HCT116 (cell line): Measurements from ENCODE around the gene PDIK1L. TPM values are rescaled to one million over a fixed set of nuclear protein-coding genes. Genes with fewer than 3 reads are reported as not detected.

ENCODE experiments used
- ATAC-seq: fragments of 200-7000 bp; cut with Tn5 transposase; 2 replicates; pipeline ENCODE4 v1.9.1; 2020; ENCODE audit warnings: mild to moderate bottlenecking, moderate library complexity
- BruUV-seq: library from RNA; stranded (reverse); fragments of 400-500 nt; replicated peaks from 2 replicates; lab custom pipeline; 2021; lab: Mats Ljungman, UMichigan
- CTCF ChIA-PET: fragments of 300-600 bp; sonication (Branson Sonifier 250); formaldehyde crosslinking; loops from one replicate; lab custom pipeline; 2021; ENCODE audit warnings: antibody characterized with exemption; lab: Charles Lee
- POLR2A ChIA-PET: fragments of 300-600, 350-600 bp; sonication (Branson Sonifier 250); formaldehyde crosslinking; loops from one replicate; lab custom pipeline; 2021; ENCODE audit warnings: antibody characterized with exemption; lab: Charles Lee
- RAD21 ChIA-PET, 2 experiments: fragments of 300-600 bp; sonication (Branson Sonifier 250); formaldehyde crosslinking; loops; one replicate each; lab custom pipeline; 2023; ENCODE audit warnings: low total read pairs in 2 of 2; ENCODE audit not compliant: uncharacterized antibody in 2 of 2, unreplicated experiment in 2 of 2, low non-redundant PET in 1 of 2; lab: Charles Lee
- DNase-seq: peaks from one replicate; pipeline ENCODE4 v3.0.0-alpha.2; 2010; ENCODE audit warnings: low read depth, low spot score
- H2AFZ ChIP-seq: fragments of 200-600 bp; shearing (Covaris generic), sonication (generic); 2 replicates; pipeline ENCODE4 v1.6.1; 2017; ENCODE audit warnings: low read depth, mixed run types, mixed read lengths, antibody characterized with exemption, low read length; ENCODE audit not compliant: poor library complexity, severe bottlenecking
- H3K27ac ChIP-seq: 2 replicates; pipeline ENCODE4 v1.5.1; 2012; ENCODE audit warnings: low read depth, low read length
- H3K27me3 ChIP-seq: fragments of 200-600 bp; sonication (generic); 2 replicates; pipeline ENCODE4 v1.6.1; 2016; ENCODE audit warnings: mixed run types, low read length, mixed read lengths; ENCODE audit not compliant: insufficient read depth
- H3K36me3 ChIP-seq, 2 experiments: fragments of 200-500 bp in 1 of 2; fragments of 200-600 bp in 1 of 2; sonication (Bioruptor generic) in 1 of 2; sonication (generic) in 1 of 2; 2 replicates each; pipeline versions ENCODE4 v1.5.1 to v1.6.1; 2014 to 2016; ENCODE audit warnings: low read length in 2 of 2, inconsistent platforms in 1 of 2, mixed read lengths in 1 of 2, mixed run types in 1 of 2; ENCODE audit not compliant: insufficient read depth in 2 of 2, control insufficient read depth in 1 of 2
- H3K4me1 ChIP-seq, 2 experiments: fragments of 200-600 bp in 1 of 2; sonication (generic) in 1 of 2; 2 replicates each; pipeline versions ENCODE4 v1.5.1 to v1.6.1; 2012 to 2017; ENCODE audit warnings: low read length in 2 of 2, inconsistent platforms in 1 of 2, mild to moderate bottlenecking in 1 of 2, mixed read lengths in 1 of 2, mixed run types in 1 of 2, moderate library complexity in 1 of 2; ENCODE audit not compliant: insufficient read depth in 2 of 2, control insufficient read depth in 1 of 2
- H3K4me2 ChIP-seq: fragments of 200-600 bp; sonication (generic); 2 replicates; pipeline ENCODE4 v1.6.1; 2017; ENCODE audit warnings: mixed run types, low read length, mixed read lengths
- H3K4me3 ChIP-seq, 2 experiments: fragments of 200-600 bp in 1 of 2; sonication (generic) in 1 of 2; replicated peaks in 1 of 2; 2 replicates each; pipeline ENCODE4 v1.5.1; 2011 to 2016; ENCODE audit warnings: low read length in 2 of 2, control low read depth in 1 of 2, low read depth in 1 of 2, mild to moderate bottlenecking in 1 of 2, mixed read lengths in 1 of 2, mixed run types in 1 of 2
- H3K79me2 ChIP-seq: fragments of 200-600 bp; sonication (generic); 2 replicates; pipeline ENCODE4 v1.6.1; 2017; ENCODE audit warnings: mild to moderate bottlenecking, mixed run types, low read length, moderate library complexity, mixed read lengths; ENCODE audit not compliant: insufficient read depth
- H3K9ac ChIP-seq: fragments of 200-600 bp; sonication (generic); 2 replicates; pipeline ENCODE4 v1.6.1; 2016; ENCODE audit warnings: low read length, mixed read lengths
- H3K9me2 ChIP-seq: fragments of 200-600 bp; sonication (generic), shearing (Covaris generic); 2 replicates; pipeline ENCODE4 v1.6.1; 2017; ENCODE audit warnings: mixed run types, mild to moderate bottlenecking, moderate library complexity; ENCODE audit not compliant: insufficient read depth
- H3K9me3 ChIP-seq, 2 experiments: fragments of 200-500 bp in 1 of 2; fragments of 200-600 bp in 1 of 2; sonication (Bioruptor generic) in 1 of 2; sonication (generic) in 1 of 2; 2 replicates each; pipeline ENCODE4 v1.6.1; 2014 to 2017; ENCODE audit warnings: low read length in 2 of 2, mixed read lengths in 2 of 2, inconsistent platforms in 1 of 2, low read depth in 1 of 2, mild to moderate bottlenecking in 1 of 2, mixed run types in 1 of 2, moderate library complexity in 1 of 2; ENCODE audit not compliant: control insufficient read depth in 1 of 2, insufficient read depth in 1 of 2
- H4K20me1 ChIP-seq: fragments of 200-600 bp; sonication (generic), shearing (Covaris generic); 2 replicates; pipeline ENCODE4 v1.6.1; 2017; ENCODE audit warnings: mixed run types, mild to moderate bottlenecking, moderate library complexity; ENCODE audit not compliant: insufficient read depth
- ATF3 ChIP-seq: IDR thresholded peaks from 2 replicates; pipeline ENCODE4 v1.6.1; 2012
- CBX3 ChIP-seq: IDR thresholded peaks from 2 replicates; pipeline ENCODE4 v1.6.1; 2012; ENCODE audit warnings: low read depth
- CEBPB ChIP-seq: IDR thresholded peaks from 2 replicates; pipeline ENCODE4 v1.6.1; 2012; ENCODE audit warnings: low read depth
- CTCF ChIP-seq, 3 experiments: fragments of 200-600 bp in 1 of 3; sonication (generic) in 1 of 3; IDR thresholded peaks in 2 of 3; conservative IDR thresholded peaks in 1 of 3; 2 replicates each; pipeline ENCODE4 v1.5.1; 2012 to 2017; ENCODE audit warnings: low read depth in 2 of 3, low read length in 2 of 3, antibody characterized with exemption in 1 of 3, borderline replicate concordance in 1 of 3, control low read depth in 1 of 3, mild to moderate bottlenecking in 1 of 3, mixed read lengths in 1 of 3, mixed run types in 1 of 3, moderate library complexity in 1 of 3; ENCODE audit not compliant: insufficient read depth in 1 of 3
- EGR1 ChIP-seq: IDR thresholded peaks from 2 replicates; pipeline ENCODE4 v1.6.1; 2012; ENCODE audit warnings: low read depth
- ELF1 ChIP-seq: IDR thresholded peaks from 2 replicates; pipeline ENCODE4 v1.6.1; 2012; ENCODE audit warnings: low read depth, borderline replicate concordance
- EZH2 ChIP-seq: fragments of 200-600 bp; sonication (generic); IDR thresholded peaks from 2 replicates; pipeline ENCODE4 v1.6.1; 2017; ENCODE audit warnings: antibody characterized with exemption, mixed run types
- FOSL1 ChIP-seq: IDR thresholded peaks from 2 replicates; pipeline ENCODE4 v1.6.1; 2012; ENCODE audit warnings: low read depth
- JUND ChIP-seq: IDR thresholded peaks from 2 replicates; pipeline ENCODE4 v1.6.1; 2012
- MAX ChIP-seq: IDR thresholded peaks from 2 replicates; pipeline ENCODE4 v1.6.1; 2012
- POLR2A ChIP-seq: IDR thresholded peaks from 2 replicates; pipeline ENCODE4 v1.7.0; 2011; ENCODE audit warnings: borderline replicate concordance; ENCODE audit not compliant: insufficient read depth, insufficient read length; ENCODE audit errors: extremely low read depth
- POLR2AphosphoS5 ChIP-seq: IDR thresholded peaks from 2 replicates; pipeline ENCODE4 v1.6.1; 2011; ENCODE audit warnings: mild to moderate bottlenecking, low read depth, low read length, moderate library complexity
- RAD21 ChIP-seq: IDR thresholded peaks from 2 replicates; pipeline ENCODE4 v1.6.1; 2012; ENCODE audit warnings: low read depth, mild to moderate bottlenecking
- REST ChIP-seq: IDR thresholded peaks from 2 replicates; pipeline ENCODE4 v1.6.1; 2012; ENCODE audit warnings: low read depth
- SIN3A ChIP-seq: IDR thresholded peaks from 2 replicates; pipeline ENCODE4 v1.6.1; 2012; ENCODE audit warnings: low read depth
- SP1 ChIP-seq: IDR thresholded peaks from 2 replicates; pipeline ENCODE4 v1.6.1; 2012; ENCODE audit warnings: low read depth
- SRF ChIP-seq: IDR thresholded peaks from 2 replicates; pipeline ENCODE4 v1.6.1; 2012; ENCODE audit warnings: low read depth
- TCF7L2 ChIP-seq: IDR thresholded peaks from 2 replicates; pipeline ENCODE4 v1.7.0; 2011; ENCODE audit warnings: borderline replicate concordance, inconsistent platforms; ENCODE audit not compliant: insufficient read depth, insufficient read length; ENCODE audit errors: extremely low read depth
- ZFX ChIP-seq: fragments of 450-650 bp; IDR thresholded peaks from 2 replicates; pipeline ENCODE4 v1.6.1; 2017
- ZNF274 ChIP-seq: fragments of 200-500 bp; sonication (Bioruptor generic); IDR thresholded peaks from 2 replicates; pipeline ENCODE4 v1.6.1; 2014; ENCODE audit warnings: mild to moderate bottlenecking, low read depth, low read length, inconsistent platforms
- intact Hi-C: fragments of 100-400 bp; cut with micrococcal nuclease; formaldehyde crosslinking; loops from 2 replicates; pipeline ENCODE4 v1.10.0; 2022
- total RNA-seq: library from RNA; stranded (reverse); gene quantifications from one replicate; pipeline ENCODE4 v1.2.1, GENCODE V29; 2021; ENCODE audit not compliant: unreplicated experiment

Gene PDIK1L
- total RNA-seq, 1 experiment from 2014 or later: 8.8 TPM

- DNase-seq: no peak
- Histone ChIP-seq H3K27ac (no peak overlapping the region), H3K4me2 (no peak overlapping the region), H3K36me3 (no peaks in the 10 kb centered on the region), H3K79me2 (no peaks in the 10 kb centered on the region), H3K4me1 (peaks cover 4 to 7% of the 10 kb centered on the region in 2 experiments; a peak in 2 of 4 replicates), H3K9ac (no peak overlapping the region), H3K27me3 (no peaks in the 10 kb centered on the region; the same call in 1 of the 2 replicates), H3K4me3 (no peak overlapping the region), H3K9me2 (no peaks in the 10 kb centered on the region), H4K20me1 (no peaks in the 10 kb centered on the region), H3K9me3 (no peaks in the 10 kb centered on the region), H2AFZ (no peak overlapping the region)
- intact Hi-C loops: no loop called here
- no TSS peak for BruUV-seq
- TF ChIP-seq CTCF (IDR thresholded peaks at IDR 0.05 in 2 of 3, conservative IDR thresholded peaks at IDR 0.05 in 1 of 3; ENCODE audit: borderline replicate concordance in 1 of 3, insufficient read depth in 1 of 3, low read depth in 2 of 3, low read length in 2 of 3) (no peak), POLR2AphosphoS5 (no peak), RAD21 (no peak), EGR1 (no peak), JUND (no peak), ATF3 (no peak), FOSL1 (no peak), REST (no peak), SRF (no peak), MAX (no peak), ELF1 (no peak), SIN3A (no peak), ZNF274 (no peak), SP1 (no peak), EZH2 (no peak), ZFX (no peak), CBX3 (no peak), CEBPB (no peak), POLR2A (no peak), TCF7L2 (no peak)
- ATAC-seq: no peak
- POLR2A ChIA-PET: no interaction called here
- CTCF ChIA-PET: no interaction called here
- RAD21 ChIA-PET: no interaction called here
Observed at GRCh38 chr1:26072305-26072704, 39.3 kb upstream of the PDIK1L start.
